A673 (cell line): ENCODE measurements around the gene WHRN. TPM values are rescaled to one million over a fixed set of nuclear protein-coding genes. Genes with fewer than 3 reads are reported as not detected.
A peak's percentile ranks its signal among the peaks of the same experiment; 100 is the strongest.

Experiments
- BruUV-seq: library from RNA; stranded (reverse); fragments of 400-500 nt; replicated peaks from 2 replicates; lab custom pipeline; 2021; lab: Mats Ljungman, UMichigan
- CTCF ChIA-PET: fragments of 300-600 bp; sonication (Branson Sonifier 250); formaldehyde crosslinking; loops from one replicate; lab custom pipeline; 2022; ENCODE audit warnings: antibody characterized with exemption; lab: Charles Lee
- POLR2A ChIA-PET: fragments of 300-600 bp; sonication (Branson Sonifier 250); formaldehyde crosslinking; loops from one replicate; lab custom pipeline; 2022; ENCODE audit warnings: antibody characterized with exemption; ENCODE audit not compliant: low non-redundant PET; lab: Charles Lee
- DNase-seq: peaks from one replicate; pipeline ENCODE4 v3.0.0-alpha.2; 2015; ENCODE audit warnings: low spot score
- H3K27ac ChIP-seq: fragments of 200-600 bp; sonication (generic); 2 replicates; pipeline ENCODE4 v1.5.1; 2016; ENCODE audit warnings: mixed run types, low read depth, mild to moderate bottlenecking, mixed read lengths, antibody characterized with exemption, low read length; ENCODE audit not compliant: poor library complexity, severe bottlenecking
- H3K27me3 ChIP-seq: fragments of 200-600 bp; sonication (generic); replicated peaks from 2 replicates; pipeline ENCODE4 v1.6.1; 2017; ENCODE audit warnings: mixed run types, low read depth, mild to moderate bottlenecking, mixed read lengths, antibody characterized with exemption, low read length; ENCODE audit not compliant: insufficient read depth, poor library complexity
- H3K36me3 ChIP-seq: fragments of 200-600 bp; sonication (generic); 2 replicates; pipeline ENCODE4 v1.6.1; 2016; ENCODE audit warnings: mixed run types, mild to moderate bottlenecking, mixed read lengths, antibody characterized with exemption, low read length; ENCODE audit not compliant: insufficient read depth, poor library complexity, severe bottlenecking
- H3K4me1 ChIP-seq: fragments of 200-600 bp; sonication (generic); 2 replicates; pipeline ENCODE4 v1.6.1; 2017; ENCODE audit warnings: mixed run types, mild to moderate bottlenecking, mixed read lengths, antibody characterized with exemption, low read length; ENCODE audit not compliant: insufficient read depth, poor library complexity, severe bottlenecking
- H3K4me3 ChIP-seq: fragments of 200-600 bp; sonication (generic); 2 replicates; pipeline ENCODE4 v1.5.1; 2016; ENCODE audit warnings: low read depth, mixed run types, mild to moderate bottlenecking, mixed read lengths, low read length; ENCODE audit not compliant: poor library complexity, severe bottlenecking
- H3K9me3 ChIP-seq: fragments of 200-600 bp; sonication (generic); 2 replicates; pipeline ENCODE4 v1.6.1; 2016; ENCODE audit warnings: mixed run types, low read depth, mild to moderate bottlenecking, mixed read lengths, antibody characterized with exemption, low read length; ENCODE audit not compliant: poor library complexity, severe bottlenecking
- EZH2 ChIP-seq: fragments of 200-600 bp; sonication (generic); IDR thresholded peaks from 2 replicates; pipeline ENCODE4 v1.6.1; 2017; ENCODE audit warnings: borderline replicate concordance, low read depth, mild to moderate bottlenecking, mixed read lengths, antibody characterized with exemption, low read length; ENCODE audit not compliant: poor library complexity, severe bottlenecking
- intact Hi-C: fragments of 100-400 bp; cut with micrococcal nuclease; formaldehyde crosslinking; loops from one replicate; pipeline ENCODE4 v1.10.0; 2022; ENCODE audit not compliant: unreplicated experiment
- total RNA-seq: library from RNA; stranded (reverse); gene quantifications from 2 replicates; pipeline ENCODE4 v1.2.3, GENCODE V29; 2021
- TF ChIP-seq, protein P1 (sequence below): fragments of 300-800, 200-600 bp; sonication (generic); conservative IDR thresholded peaks from 2 replicates; pipeline ENCODE4 v1.5.1; 2017; ENCODE audit warnings: low read depth, mild to moderate bottlenecking, antibody characterized with exemption, low read length, moderate library complexity, mixed read lengths

The WHRN gene
- total RNA-seq, 1 experiment from 2014 or later = 9.1 TPM

DNA sequence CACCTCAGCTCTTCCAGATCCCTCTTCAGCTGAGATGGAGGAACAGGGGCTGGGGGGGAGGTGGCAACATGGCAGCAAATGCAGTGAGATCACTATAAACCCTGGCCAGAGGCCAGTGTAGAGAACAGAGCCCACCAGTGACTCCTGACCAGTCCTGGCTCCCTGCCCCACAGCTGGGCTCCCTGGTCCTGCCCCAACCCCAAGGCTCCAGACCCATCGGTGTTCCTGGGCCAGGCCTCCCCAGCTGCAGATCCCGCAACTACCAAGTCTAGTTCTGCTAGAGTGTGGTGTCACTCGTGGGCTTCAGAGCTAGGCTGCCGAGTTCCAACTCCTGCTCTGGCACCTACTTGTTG, 134.3 kb downstream of the WHRN start:
- Histone ChIP-seq H3K27me3 (no peaks in the 10 kb centered on the region), H3K27ac (no peak overlapping the region), H3K36me3 (peaks cover 28% of the 10 kb centered on the region), H3K4me3 (no peak overlapping the region), H3K9me3 (no peaks in the 10 kb centered on the region), H3K4me1 (peaks cover 10% of the 10 kb centered on the region)
- ChIA-PET POLR2A (no interaction called here), CTCF (no interaction called here)
- no TSS peak for BruUV-seq
- TF ChIP-seq EZH2 = no peak
- TF ChIP-seq, protein P1, sequence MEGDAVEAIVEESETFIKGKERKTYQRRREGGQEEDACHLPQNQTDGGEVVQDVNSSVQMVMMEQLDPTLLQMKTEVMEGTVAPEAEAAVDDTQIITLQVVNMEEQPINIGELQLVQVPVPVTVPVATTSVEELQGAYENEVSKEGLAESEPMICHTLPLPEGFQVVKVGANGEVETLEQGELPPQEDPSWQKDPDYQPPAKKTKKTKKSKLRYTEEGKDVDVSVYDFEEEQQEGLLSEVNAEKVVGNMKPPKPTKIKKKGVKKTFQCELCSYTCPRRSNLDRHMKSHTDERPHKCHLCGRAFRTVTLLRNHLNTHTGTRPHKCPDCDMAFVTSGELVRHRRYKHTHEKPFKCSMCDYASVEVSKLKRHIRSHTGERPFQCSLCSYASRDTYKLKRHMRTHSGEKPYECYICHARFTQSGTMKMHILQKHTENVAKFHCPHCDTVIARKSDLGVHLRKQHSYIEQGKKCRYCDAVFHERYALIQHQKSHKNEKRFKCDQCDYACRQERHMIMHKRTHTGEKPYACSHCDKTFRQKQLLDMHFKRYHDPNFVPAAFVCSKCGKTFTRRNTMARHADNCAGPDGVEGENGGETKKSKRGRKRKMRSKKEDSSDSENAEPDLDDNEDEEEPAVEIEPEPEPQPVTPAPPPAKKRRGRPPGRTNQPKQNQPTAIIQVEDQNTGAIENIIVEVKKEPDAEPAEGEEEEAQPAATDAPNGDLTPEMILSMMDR = no peak
- DNase-seq = no peak
- intact Hi-C loops = no loop called here

DNA sequence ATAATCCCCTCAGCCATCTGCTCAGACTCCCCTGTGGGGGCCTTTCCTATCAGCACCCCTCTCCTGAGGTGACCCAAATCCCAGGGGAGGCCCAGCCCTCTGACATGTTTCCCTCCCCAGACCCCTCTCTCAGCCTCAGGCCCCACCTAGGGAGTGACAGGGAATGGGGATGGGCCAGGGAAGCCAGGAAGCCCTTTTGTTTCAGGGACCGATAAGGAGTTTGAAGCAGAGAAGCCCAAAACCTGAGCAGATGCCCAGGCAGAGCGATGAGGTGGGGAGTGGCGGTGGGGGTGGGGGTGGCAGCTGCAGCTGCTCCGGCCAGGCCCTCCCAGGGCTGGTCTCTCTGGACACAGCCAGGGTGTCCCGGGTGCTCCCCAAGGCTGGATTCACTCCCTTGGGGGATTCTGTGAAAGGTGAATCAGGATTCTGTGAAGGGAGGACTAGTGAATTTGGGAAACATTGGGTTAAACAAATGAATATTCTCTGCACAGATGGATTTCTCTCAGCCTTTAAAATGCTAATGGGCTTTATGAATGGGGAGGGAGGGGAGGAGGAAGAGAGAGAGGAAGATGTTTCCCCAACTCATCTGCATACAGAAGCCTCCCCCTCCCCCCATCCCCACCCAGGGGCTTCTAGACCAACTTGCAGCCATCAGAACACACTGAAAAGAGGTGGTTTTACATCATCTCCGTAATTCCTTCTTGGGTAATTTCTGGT, 134.9 kb downstream of the WHRN start:
- CTCF ChIA-PET = no interaction called here
- H3K27ac ChIP-seq = peak overlapping the region; percentile 47
- no peaks in the 10 kb centered on the region for H3K27me3 ChIP-seq
- peaks cover 28% of the 10 kb centered on the region for H3K36me3 ChIP-seq
- peaks cover 10% of the 10 kb centered on the region for H3K4me1 ChIP-seq
- no TSS peak for BruUV-seq
- no peaks in the 10 kb centered on the region for H3K9me3 ChIP-seq
- TF ChIP-seq EZH2 = no peak
- TF ChIP-seq, protein P1 = no peak
- DNase-seq = no peak
- POLR2A ChIA-PET = no interaction called here
- no peak overlapping the region for H3K4me3 ChIP-seq
- intact Hi-C loops = no loop called here

DNA sequence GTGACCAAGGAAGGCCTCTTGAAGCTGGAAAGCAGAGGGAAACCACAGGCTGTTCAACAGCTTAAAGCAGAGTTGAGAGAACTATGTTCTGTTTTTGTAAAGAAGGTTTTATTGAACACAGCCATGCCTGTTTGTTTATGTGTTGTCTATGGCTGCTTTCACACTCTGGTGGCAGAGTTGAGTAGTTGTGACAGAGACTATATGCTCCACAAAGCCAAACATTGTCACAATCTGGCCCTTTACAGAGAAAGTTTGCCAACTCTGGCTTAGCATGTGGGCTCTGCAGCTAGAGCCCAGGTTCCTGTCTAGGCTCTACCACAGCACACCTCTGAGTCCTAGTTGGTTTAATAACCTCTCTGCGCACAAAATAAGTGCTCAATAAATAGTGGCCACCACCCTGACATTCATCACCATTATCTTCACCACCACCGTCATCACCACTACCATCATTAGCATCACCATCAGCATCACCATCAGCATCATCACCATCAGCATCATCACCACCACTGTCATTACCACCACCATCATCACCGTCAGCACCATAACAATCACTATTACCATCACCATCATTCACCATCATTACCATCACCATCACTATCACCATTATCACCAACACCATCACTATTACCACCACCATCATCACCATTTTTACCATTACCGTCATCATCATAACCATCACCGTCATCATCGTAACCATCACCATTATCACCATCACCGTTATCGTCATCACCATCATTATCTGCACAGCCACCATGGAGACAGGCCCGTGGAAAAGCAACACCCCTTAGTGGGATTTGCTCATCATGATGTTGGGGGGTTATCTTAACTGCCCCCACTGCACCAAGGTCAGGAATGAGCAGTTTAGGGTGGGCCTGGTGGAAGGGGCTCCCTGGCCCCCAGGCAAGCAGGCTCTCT, 135.8 kb downstream of the WHRN start:
- H3K36me3 ChIP-seq = peaks cover 34% of the 10 kb centered on the region
- intact Hi-C loops = no loop called here
- BruUV-seq = no TSS peak
- H3K4me1 ChIP-seq = peaks cover 10% of the 10 kb centered on the region
- no peaks in the 10 kb centered on the region for H3K9me3 ChIP-seq
- H3K27me3 ChIP-seq = no peaks in the 10 kb centered on the region
- no peak for DNase-seq
- H3K4me3 ChIP-seq = no peak overlapping the region
- TF ChIP-seq EZH2 = no peak
- TF ChIP-seq, protein P1 = no peak
- CTCF ChIA-PET = no interaction called here
- POLR2A ChIA-PET = no interaction called here
- H3K27ac ChIP-seq = peak overlapping the region; percentile 47
